NCI-H146 (cell line): ENCODE data around the gene LRRC74A.

Source experiments
- DNase-seq: peaks from one replicate; lab custom pipeline; 2025; lab: John Stamatoyannopoulos, UW

The LRRC74A gene

DNA sequence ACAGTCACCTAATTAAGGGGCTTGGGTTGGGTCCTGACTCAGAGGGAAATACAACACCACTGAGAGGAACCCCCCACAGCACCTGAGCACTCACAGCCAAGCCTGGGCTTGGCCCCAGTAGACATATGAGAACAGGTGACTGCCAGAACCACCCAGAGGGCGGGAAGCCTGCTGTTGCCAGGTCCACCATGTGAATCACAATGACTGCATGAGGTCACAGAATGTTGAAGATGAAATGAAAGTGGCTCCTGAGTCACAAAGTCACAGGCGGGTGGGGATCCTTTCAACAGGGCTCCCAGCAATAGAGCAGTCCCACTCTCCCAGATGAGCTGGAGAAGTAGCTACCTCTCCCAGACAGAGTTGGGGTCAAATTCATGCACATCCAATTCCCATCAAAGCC is at the start of gene LRRC74A:
Gene LRRC74A (plus strand): TSS at position 287 of the 400 bp plus-strand sequence. CDS start 290 bp downstream, outside the sequence.
- no peak for DNase-seq

DNA sequence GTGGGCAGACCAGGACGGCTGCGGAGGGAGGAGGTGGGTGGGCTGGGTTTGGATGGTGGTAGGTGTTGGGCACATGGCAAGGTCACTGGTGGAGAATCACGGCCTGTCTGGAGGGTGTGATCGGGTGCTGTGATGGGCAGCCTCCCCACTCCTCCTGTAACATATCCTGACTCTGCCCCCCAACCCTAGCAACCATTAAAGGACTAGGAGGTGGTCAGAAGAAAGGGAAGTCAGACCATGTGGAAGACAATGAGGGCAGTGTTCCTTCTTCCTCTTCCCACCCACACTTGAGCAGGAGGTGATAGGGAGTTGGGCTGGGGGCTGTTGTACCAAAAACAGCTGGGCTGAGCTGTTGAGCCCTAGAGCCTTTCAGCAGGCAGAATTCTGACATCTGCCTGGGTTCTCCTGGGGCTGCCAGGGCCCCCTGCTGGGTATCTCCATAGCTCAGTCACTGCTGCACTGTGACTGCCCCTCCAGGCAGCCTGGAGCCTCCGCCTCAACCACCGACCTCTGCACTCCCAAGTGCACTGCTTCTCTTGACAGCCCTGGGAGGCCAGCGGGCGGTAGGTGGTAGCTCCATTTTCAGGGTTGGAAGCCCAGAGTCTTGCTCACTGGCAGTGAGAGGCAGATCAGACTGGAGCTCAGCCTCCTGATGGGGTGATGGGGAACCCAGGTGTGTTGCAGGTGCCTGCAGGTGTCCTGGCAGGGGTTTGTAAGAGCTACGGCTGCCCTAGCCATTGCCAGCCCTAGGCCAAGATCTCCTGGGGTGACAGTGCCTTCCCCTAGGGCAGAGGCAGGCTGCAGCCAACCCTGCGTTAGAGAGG is 49.6 kb upstream of the LRRC74A start:
- DNase-seq, result peak; percentile 36

DNA sequence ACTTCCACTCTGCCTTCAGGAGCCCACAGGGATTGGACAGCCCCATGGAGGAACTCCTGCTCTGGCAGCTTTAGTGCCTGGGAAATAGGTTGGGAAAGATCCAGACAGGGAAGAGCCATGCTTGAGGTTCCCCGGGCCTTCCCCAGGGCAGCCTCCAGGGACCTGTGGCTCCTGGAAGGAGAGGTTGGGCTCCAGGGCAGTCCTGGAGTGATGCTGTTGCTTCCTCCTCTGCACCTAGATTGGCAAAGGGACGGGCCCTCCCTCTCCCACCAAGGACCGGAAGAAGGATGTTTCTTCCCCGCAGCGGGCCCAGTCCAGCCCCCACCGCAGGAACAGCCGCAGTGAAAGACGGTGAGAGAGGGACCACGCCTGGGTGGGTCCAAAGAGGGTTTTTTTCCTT is 48.5 kb upstream of the LRRC74A start:
- no peak for DNase-seq

DNA sequence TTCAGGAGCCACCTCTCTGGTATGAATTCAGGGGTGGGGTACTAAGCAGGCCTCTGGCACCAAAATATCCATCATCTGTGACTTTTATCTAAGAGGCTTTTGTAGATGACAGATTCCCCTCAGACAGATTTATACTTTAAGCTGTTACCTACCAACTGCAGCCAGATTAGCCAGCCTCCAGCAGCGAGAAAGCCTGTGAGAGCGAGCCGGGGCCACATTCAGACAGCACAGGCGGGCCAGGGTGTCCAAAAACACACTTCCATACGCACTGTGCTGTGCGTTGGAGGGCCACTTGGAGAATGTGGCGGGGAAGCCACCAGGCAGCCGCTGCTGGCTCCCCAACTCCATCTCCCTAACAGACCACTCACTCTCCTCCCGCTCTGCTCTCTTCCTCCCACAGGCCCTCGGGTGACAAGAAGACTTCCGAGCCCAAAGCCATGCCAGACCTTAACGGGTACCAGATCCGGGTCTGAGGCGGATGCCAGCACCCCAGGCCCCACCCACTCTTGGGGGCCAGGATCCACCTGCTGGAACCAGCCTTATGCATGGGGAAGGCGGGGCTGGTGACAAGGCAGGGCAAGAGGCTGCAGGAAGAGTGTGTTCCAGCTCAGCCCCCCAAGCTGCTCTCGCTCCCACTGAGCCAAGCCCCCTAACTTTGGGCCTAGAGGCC is 47.5 kb upstream of the LRRC74A start:
- DNase-seq, result no peak

DNA sequence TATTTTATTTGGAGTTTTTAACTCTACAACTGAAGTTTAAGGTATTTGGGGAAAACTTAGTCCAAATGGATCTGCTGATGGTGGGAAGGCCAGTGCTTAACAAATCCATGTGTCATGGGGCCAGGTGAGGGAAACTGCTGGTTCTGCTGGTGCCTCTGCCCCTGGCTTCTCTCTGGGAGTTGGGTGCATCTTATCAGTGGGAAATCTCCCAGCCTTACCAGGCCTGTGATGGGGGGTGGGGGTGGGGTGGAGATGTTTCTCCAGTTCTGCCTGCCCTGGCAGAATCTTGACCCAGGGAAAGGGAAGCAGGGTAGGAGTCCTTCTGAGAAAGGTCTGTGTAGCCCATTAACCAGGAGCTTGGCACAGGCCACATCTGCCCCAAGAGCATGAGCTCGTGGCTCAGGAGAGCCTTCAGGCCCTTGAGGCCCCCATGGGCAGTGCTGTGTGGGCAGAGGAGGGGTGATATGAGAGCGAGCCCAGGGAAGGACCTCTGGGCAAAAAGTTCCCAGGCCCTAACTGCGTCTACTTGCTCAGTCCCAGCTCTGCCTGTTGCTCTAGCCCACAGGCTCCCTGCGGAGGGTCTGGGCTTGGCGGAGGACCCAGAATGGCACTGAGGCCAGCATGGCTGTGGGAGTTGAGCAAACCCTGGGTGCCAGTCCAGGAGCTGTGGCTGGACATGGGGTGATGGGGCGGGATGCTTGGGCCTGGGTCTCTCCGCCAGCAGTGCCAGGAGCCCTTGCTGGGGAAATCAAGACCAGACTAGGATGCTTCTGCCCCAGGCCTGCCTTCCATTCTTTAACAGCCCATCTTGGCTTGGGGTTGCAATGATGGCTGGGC is 46.8 kb upstream of the LRRC74A start:
- DNase-seq, result no peak

GRCh38 chr14:76780058-76780345 is 46.2 kb upstream of the LRRC74A start:
- no peak for DNase-seq

- no peak for DNase-seq
These were observed 45.8 kb upstream of the LRRC74A start for GRCh38 chr14:76780360-76780759.

DNA sequence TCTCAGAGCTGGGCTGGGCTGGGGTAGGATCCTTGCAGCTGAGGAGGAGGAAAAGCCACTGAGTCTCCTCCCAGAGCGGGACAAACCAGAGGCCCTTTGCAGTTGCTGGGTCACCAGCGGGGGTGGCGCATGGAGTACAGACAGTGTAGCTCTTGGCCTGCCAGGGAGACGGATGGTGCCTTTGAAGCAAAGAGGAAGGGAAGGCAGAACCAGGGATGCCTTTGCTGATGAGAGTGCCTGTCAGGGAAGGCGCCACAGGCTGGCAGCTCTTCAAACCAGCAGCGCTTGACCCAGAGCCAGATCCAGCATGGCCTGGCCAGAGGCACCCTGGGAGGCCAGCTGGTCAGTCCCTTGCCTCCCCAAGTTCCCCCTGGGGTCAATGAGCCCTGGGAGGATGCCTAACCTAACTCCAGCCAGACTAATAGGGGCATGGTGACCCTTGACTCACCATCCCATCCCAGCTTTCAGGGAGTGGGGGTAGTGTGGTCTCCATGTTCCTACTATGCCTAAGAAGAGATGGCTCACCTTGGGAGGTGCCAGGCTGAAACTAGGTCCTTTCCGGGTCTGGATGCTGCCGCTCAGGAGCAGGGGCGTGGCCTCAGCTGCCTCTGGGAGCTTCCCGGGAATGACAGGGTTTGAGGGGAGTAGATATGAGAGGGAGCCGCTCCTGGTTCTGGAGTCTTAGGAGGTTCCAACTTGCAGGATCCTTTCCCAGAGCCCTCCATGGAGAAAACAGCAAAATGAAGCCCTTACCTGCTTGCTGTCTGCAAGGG is 45.1 kb upstream of the LRRC74A start:
- DNase-seq, result no peak

DNA sequence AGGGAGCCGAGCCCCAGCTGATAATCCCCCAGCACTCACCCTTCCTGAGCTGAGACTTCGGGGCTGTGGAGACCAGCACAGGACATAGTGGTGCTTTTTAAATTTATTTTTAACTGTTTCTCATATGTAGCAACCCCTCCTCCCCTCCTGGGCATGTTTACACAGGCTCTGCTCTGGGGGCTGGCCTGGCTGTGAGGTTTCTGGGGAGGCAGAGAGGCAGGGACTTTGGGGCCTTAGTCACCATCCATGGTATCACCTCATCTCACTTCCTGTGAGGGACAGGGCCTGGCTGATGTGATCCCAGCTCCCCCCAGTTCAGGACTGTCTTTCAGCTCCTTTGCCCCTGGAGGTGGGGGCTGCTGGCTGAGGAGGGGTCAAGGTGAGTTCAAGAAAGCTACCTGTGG is 44.6 kb upstream of the LRRC74A start:
- DNase-seq, result no peak

GRCh38 chr14:76782115-76782884 is 43.9 kb upstream of the LRRC74A start:
- DNase-seq, result no peak

DNA sequence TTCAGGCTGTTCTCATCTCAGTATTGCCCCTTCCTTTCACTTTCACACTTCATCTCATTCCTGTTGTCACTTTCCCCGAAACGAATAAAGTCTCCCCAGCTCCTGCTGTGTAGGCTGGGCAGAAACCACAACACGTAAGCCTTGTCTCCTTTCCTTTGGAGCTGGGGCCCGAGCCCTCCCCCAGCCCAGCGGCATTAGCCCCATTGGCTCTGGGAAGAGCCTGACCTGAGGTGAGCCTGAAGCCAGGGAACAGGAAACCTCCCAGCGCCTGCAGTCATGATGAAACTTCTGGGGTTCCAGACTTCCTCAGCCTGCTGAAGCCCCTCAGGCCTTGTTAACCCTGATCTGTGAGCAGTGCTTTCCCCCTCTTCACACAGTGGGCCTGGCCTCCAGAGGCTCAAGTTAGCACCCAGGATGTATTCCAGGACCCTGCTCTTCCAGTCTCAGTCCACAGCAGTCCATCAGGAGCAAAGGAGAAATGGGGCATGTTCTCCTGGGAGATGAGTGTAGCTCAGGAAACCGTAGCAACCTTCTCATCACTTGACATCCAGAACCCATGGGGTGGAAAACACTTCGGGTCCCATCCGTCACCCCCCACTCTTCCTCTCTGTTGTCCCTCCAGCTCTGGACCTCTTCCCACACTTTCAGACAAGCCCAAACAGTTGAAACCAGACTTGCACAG is 43.2 kb upstream of the LRRC74A start:
- no peak for DNase-seq

DNA sequence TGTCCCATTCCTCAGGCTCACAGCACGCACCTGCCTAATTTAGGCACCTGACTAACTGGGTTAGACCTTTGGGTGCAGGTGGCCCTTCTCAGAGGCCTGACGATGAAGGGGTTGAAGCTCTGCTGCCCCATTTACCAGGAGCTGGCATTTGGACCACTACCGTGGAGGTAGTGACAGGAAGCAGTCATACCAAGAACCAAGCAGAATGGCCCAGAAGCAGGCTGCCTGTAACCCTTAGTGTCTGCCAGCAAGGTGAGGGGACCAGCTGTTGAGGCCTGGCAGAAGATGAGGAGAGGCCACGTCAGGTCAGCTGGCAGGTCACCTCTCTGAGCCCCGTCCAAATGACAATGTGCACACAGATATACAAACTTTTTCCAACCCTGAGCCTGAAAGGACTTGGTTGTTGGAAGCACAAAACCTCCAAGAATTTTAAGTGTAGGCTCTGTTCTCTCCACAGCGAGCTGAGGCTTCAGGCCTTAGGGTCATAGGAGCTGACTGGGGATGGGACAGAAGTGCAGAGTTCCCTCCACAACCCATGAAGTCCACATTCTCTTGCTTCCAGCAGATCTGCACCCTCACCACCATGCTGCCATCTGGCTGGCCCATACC is 41.8 kb upstream of the LRRC74A start:
- no peak for DNase-seq

- peak; percentile 71 for DNase-seq
These were observed 41.3 kb upstream of the LRRC74A start for GRCh38 chr14:76784881-76785280.

DNA sequence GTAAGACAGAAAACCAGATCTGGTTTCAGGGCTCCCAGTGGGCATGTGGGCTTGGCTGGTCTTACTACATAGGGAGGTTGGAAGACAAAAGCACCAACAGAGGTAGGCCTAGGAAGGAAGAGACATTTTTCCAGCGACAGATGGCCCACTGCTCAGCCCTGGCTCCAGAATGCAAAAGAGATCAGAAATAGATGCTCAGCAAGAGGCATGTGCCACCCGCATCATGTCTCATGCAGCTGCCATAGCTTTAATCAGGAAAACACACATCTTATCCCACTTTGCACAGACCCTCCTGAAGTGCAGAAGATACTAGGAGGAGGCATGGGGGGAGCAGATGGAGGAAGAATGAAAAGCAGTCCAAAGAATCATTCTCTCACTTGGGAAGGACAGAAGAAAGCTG is 39.6 kb upstream of the LRRC74A start:
- DNase-seq, result no peak

- DNase-seq, result no peak
These were observed 33.8 kb upstream of the LRRC74A start for GRCh38 chr14:76792422-76792821.

GRCh38 chr14:76793324-76793723 is 32.9 kb upstream of the LRRC74A start:
- no peak for DNase-seq

DNA sequence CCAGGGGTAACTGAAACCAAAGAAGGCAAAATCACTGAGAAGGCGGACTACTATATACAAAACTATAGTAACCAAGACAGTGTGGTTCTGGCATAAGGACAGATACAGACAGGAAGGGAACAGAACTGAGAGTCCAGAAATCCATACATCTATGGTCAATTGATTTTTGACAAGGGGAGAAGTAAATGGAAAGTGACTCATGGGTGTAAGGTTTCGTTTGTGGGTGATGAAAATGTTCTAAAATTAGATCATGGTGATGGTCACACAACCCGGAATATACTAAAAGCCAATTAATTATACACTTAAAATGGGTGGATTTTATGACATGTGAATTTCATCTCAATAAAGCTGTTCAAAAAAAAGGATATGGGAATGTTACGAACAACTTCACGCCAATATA is 32.3 kb upstream of the LRRC74A start:
- DNase-seq, result no peak

GRCh38 chr14:76806446-76806845 is 19.8 kb upstream of the LRRC74A start:
- no peak for DNase-seq

DNA sequence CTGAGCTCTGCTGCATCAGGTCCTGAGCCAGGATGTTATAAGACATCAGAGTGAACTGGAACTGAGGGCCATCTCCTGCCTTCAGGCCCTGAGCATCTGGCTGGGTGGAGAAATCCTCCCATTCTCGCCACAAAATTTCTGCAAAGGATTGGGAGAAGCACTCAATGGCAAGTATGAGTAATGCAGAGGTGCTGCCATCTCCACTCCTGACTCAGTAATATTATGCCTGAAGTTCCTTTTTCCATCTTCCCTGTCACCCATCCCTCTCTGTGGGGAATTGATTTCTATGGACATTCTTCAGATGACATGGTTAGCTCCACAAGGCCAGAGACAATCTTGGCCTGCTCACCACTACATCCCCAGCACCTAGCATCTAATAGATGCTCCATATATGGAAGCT is 18.2 kb upstream of the LRRC74A start:
- DNase-seq, result no peak

DNA sequence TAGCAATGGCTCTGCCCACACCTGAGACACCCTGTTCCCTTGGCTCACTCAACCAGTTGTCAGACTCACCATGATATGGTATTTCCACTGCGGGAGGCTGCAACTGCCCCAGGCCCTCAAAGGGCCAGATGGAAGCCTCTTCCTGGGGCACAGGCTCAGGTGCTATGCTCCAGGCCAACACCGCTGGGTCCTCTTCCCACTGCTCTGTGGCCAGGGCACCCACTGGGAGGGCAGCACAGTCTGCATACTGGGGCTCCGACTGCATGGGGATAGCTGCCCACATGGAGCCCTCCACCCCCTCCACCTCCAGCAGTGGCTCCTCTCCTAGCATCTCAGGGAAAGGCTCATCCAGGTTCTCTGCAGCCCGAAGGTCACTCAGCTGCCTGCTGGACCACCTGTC is 17.2 kb upstream of the LRRC74A start:
- no peak for DNase-seq
